ENCODE data around the gene DOK4.
"Not testable (repeated sequence)": the region's sequence is repeated elsewhere in the genome, so short reads cannot be mapped to it uniquely, and the experiment has no call there.

Gene DOK4

DNA sequence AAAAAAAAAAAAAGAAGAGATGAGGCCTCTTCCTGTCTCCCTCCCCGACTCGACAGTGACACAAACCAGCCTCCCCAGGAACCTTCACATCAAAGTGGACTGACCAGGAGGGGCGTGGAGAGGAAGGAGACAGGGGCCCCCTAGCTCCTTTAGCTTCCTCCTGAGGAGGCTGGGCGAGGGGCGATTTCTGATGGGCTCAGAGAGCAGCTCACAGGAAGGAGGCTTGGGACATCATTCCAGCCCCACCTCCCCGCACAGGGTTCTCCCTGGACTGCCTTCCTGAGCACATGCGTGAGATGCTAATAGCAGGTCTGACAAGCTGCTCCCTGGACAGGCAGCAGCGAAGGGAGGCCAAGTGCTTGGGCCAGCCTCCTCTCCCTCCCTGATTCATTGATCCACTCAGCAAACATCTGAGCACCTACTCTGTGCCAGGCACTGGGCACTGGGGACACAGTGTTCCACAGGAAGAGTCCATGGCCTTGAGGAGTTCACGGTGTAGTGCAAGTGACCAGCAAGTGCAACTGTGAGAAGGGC, 14.4 kb upstream of the DOK4 start:
- no peak for DNase-seq

DNA sequence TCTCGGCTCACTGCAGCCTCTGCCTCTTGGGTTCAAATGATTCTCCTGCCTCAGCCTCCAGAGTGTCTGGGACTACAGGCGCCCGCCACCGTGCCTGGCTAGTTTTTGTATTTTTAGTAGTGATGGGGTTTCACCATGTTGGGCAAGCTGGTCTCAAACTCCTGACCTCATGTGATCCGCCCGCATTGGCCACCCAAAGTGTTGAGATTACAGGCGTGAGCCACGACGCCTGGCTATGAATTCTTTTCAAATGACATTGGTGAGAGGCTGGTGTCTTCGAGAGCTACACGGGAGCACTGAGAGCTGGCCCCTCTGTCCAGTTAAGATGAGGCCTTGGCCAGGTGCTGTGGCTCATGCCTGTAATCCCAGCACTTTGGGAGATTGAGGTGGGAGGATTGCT, 13.6 kb upstream of the DOK4 start:
- DNase-seq: not testable (repeated sequence)

DNA sequence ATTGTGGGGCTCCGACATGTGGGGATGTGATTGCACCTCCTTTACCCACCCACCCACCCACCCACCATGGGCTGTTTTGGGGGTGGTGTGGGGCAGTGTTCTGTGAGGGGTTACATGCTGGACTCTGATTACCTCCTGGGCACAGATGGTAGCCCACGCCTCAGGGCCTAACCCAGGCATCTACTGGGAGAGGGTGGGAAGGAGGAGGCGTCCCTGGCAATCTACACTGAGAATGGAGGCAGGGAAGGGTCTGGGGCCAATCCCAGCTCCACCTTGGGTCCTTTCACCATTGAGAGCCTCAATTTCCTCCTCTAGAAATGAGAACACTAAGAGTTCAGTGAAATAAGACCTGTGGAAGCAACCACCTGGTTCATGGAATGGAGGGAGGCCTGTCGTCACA, 11.7 kb upstream of the DOK4 start:
- no peak for DNase-seq

DNA sequence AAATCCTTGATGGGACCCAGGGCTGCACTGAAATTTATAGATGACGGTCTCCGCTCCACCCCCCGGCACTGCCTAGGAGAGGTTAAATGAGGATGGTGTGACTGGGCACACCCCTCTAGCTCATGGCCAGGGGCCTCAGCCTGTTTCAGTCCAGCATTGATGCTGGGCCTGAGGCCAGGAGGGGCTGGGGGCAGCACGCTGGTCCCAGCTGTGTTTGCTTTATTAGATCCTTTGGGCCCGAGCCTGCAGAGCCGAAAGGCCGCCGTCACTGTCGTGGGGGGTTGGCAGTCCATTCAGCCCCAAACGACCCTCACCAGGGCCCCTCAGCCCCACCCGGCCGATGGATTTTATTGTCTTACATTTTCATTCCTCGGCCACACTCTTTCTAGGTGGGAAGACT, 10.8 kb upstream of the DOK4 start:
- DNase-seq: no peak

GRCh38 chr16:57493767-57494166, 7.5 kb upstream of the DOK4 start:
- no peak for DNase-seq

DNA sequence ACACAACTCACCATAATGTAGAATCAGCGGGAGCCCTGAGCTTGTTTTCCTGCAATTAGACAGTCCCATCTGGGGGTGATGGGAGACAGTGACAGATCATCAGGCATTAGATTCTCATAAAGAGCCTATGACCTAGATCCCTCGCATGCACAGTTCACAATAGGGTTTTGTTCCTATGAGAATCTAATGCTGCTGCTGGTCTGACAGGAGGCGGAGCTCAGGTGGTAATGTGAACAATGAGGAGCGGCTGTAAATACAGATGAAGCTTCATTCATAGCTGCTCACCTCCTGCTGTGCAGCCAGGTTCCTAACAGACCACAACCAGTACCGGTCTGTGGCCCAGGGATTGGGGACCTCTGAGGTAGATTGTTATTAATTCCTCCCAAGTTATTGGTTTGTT, 2.9 kb upstream of the DOK4 start:
- no peak for DNase-seq

DNA sequence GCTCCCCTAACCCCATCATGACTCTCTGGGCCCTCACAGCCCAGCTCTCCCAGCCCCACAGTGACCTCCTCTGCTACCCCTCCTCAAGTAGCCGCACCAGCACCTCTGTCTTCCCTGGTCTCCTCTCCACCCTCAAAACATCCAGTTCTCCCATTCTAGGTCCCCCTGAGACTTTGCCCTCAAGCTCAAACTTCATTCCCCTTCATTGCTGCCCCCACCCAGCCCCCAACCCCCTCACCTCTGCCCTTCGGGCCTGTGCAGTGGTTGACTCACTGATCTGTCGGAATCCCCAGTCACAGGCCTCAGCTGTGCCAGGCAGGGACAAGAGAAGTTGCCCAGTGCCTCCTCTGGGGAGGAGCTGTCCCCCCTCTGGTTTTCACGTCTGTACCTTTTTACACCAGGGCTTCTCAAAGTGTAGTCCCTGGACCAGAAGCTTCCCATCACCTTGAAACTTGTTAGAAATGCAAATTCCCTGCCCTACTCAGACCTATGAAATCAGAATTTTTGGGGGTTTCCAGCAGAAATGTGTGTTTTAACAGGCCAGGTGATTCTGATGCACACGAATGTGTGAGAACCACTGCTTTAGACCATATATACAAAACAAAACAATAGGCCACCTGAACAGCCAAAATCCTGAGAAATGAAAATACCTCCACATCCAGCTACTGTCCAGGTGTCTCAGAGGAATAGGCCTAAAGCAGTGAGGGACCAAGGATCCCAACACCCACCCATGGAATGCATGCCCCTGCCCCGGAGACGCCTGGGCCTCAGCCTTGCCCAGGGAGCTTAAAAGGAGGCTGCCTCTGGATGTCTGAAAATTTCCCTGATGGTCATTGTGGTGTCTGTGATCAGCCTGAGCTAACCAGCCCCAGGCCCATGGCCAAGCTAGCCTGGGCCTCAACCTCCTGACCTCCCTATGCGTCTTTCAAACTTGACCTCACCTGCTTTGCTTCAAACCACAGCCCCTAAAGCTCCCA, 853 bp upstream of the DOK4 start:
- no peak for DNase-seq

- DNase-seq: no peak
These were observed 990 bp downstream of the DOK4 start for GRCh38 chr16:57485091-57485915.

- no peak for DNase-seq
These were observed 1.7 kb downstream of the DOK4 start for GRCh38 chr16:57484515-57485005.

- DNase-seq: no peak
These were observed 2.4 kb downstream of the DOK4 start for GRCh38 chr16:57483725-57484514.

- DNase-seq: no peak
These were observed 3.3 kb downstream of the DOK4 start for GRCh38 chr16:57482845-57483545.

GRCh38 chr16:57481421-57481820, 4.9 kb downstream of the DOK4 start:
- no peak for DNase-seq

GRCh38 chr16:57480754-57481230, 5.5 kb downstream of the DOK4 start:
- no peak for DNase-seq

DNA sequence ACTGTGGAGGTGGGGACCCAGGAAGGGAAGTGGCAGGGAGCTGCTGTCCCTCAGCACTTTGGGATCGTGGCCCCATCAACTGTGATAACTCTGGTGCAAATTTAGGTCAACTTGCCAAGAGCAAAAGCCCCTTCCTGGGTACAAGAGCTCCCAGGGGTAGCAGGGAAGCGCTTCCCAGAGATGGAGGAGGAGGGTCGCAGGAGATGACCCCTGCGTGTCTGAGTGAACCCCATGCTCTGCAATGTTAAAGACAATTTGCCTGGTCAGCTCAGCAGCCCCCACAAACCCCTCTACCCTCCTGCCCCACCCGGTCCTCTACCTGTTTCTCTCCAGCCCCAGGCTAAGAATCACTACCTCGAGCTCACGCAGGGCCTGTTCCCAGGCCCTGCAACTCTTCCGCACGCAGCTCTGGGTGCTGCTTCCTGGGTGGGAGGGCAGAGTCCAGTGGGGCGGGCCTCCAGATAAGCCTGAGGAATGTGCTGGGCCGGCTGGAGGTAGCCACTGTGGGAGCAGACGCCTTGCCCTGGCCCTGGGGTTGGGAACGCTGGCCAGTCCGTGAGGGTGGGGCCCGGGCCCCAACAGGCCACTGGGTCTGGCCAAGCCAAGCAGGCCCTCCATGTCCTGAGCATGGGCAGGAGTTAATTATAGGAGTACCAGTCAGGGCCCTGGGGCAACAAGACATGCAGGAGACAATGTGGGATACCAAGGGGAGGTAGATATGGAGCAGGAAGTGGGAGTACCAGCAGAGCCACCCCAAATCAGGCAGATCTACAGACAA, 6.1 kb downstream of the DOK4 start:
- DNase-seq: no peak

GRCh38 chr16:57479205-57479975, 6.9 kb downstream of the DOK4 start:
- no peak for DNase-seq

DNA sequence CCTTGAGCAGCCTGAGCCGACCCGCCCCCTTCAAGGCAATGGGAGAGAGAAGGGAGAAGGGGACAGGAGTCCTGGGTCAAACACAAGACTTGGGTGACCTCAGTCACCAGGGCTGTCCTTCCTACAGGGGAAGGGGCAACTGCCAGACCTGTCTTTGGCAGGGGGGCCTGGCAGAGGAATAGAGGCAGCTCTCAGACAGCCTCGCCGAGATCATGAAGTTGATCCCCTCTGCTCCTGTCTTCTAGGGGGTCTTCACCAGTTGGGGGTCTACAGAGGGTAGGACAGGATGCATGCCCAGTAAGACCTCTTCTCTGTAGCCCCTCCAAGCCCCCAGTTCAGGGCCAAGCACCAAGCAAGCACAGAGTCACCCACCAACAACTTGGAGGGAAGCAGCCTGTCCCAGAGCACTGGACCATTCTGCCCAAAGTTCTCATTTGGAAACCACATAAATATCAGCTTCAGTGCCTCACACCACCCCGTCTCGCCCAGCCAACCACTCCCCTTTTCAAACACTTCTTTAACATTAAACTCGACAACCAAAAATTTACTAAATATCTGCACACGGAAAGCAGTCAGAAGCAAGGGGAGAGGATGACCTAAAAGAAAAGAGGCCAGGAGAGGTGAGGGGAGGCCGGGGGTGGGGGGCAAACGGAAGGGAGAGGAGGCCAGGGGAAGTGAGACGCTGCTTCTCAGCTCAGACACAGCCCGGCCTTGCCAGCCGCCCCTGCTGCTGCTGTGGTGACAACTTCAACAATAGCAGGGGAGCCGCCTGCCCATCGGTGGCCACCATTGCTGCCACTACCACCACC, 7.7 kb downstream of the DOK4 start:
- DNase-seq: no peak

- DNase-seq: no peak
These were observed 8.6 kb downstream of the DOK4 start for GRCh38 chr16:57477531-57478202.

- DNase-seq: no peak
These were observed 9.5 kb downstream of the DOK4 start for GRCh38 chr16:57476546-57477410.

All from OCI-M1 (cell line).